Left lobe of liver (tissue), 2 donors: ENCODE results near the gene CPD. TPM values are rescaled to one million over a fixed set of nuclear protein-coding genes. Genes with fewer than 3 reads are reported as not detected.

Experiments used
- ATAC-seq: fragments of 200-7000 bp; cut with Tn5 transposase; one replicate; pipeline ENCODE4 v1.9.1; 2020; ENCODE audit warnings: mild to moderate bottlenecking, moderate library complexity
- DNase-seq: peaks from one replicate; pipeline ENCODE4 v3.0.0-alpha.2; 2020; ENCODE audit warnings: low spot score
- total RNA-seq: library from RNA; stranded (reverse); gene quantifications from one replicate; pipeline ENCODE4 v1.2.1, GENCODE V29; 2021
- donor health status: DM: no; HTN: no; CAD: no; lungs with moderate emphysema.
- donor health status: DM: no; HTN: yes; CAD: no.

The CPD gene
- total RNA-seq, 1 donor from 2014 or later: 33.8 TPM

GRCh38 chr17:30352240-30352814, 26.4 kb upstream of the CPD start:
- ATAC-seq: no peak
- no peak for DNase-seq

GRCh38 chr17:30354701-30355100, 24.0 kb upstream of the CPD start:
- DNase-seq (no peak), ATAC-seq (no peak)

- no peak for ATAC-seq
- DNase-seq: no peak
Measured at GRCh38 chr17:30357476-30357875, 21.3 kb upstream of the CPD start.

GRCh38 chr17:30358055-30358760, 20.5 kb upstream of the CPD start:
- ATAC-seq (no peak), DNase-seq (no peak)

- ATAC-seq (no peak), DNase-seq (no peak)
Measured at GRCh38 chr17:30360086-30360808, 18.5 kb upstream of the CPD start.

GRCh38 chr17:30361766-30362279, 16.9 kb upstream of the CPD start:
- DNase-seq (no peak), ATAC-seq (no peak)

GRCh38 chr17:30363715-30364202, 15.0 kb upstream of the CPD start:
- DNase-seq (no peak), ATAC-seq (peak; percentile 49)

GRCh38 chr17:30366536-30366935, 12.2 kb upstream of the CPD start:
- ATAC-seq (no peak), DNase-seq (no peak)

GRCh38 chr17:30368912-30369720, 9.6 kb upstream of the CPD start:
- no peak for ATAC-seq
- DNase-seq: no peak

- DNase-seq (no peak), ATAC-seq (no peak)
Measured at GRCh38 chr17:30369995-30370394, 8.7 kb upstream of the CPD start.

GRCh38 chr17:30372755-30373154, 6.0 kb upstream of the CPD start:
- DNase-seq (no peak), ATAC-seq (peak; percentile 40)

- ATAC-seq: no peak
- DNase-seq: no peak
Measured at GRCh38 chr17:30375661-30376060, 3.1 kb upstream of the CPD start.

- DNase-seq (no peak), ATAC-seq (no peak)
Measured at GRCh38 chr17:30376621-30377452, 1.9 kb upstream of the CPD start.

GRCh38 chr17:30377574-30378240, 1.0 kb upstream of the CPD start:
- ATAC-seq: no peak

GRCh38 chr17:30378241-30378824, 394 bp upstream of the CPD start:
- ATAC-seq: no peak
- DNase-seq: no peak

More at GRCh38 chr17:30377574-30378240, 1.0 kb upstream of the CPD start:
- no peak for DNase-seq

- DNase-seq (peak; percentile 60), ATAC-seq (peak; percentile 39)
Measured at GRCh38 chr17:30379303-30379902, 676 bp downstream of the CPD start.

GRCh38 chr17:30379903-30380381, 1.2 kb downstream of the CPD start:
- no peak for DNase-seq
- peak; percentile 8 for ATAC-seq

- no peak for ATAC-seq
Measured at GRCh38 chr17:30380643-30381339, 2.1 kb downstream of the CPD start.

More at GRCh38 chr17:30380643-30381339, 2.1 kb downstream of the CPD start:
- no peak for DNase-seq
